GM12874 (cell line): ENCODE results near the gene OOSP3.

Experiments
- TF ChIP-seq, protein P1 (sequence below): IDR thresholded peaks from 2 replicates; pipeline ENCODE4 v1.5.1; 2011; ENCODE audit warnings: low read depth, mild to moderate bottlenecking, control low read depth, low read length, moderate library complexity; ENCODE audit not compliant: insufficient read depth

OOSP3 gene

DNA sequence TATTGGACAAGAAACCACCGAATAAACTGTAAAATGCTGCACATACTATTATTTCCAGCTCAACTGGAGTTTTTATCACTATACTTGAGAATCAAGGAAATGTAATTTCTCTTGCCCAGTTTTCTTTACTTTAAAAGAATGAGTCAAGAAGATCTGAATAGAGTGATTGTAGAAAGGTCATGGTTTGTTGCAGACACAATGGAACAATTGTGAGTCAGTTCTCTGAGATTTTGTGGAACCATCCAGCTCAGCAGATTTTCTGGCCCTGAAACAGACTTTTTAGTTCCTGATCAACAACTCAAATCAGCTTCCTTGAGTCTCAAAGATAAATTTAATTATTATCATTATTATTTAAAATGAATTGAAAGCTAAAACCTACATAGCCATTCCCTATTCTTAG lies 13.6 kb upstream of the OOSP3 start:
- TF ChIP-seq, protein P1, sequence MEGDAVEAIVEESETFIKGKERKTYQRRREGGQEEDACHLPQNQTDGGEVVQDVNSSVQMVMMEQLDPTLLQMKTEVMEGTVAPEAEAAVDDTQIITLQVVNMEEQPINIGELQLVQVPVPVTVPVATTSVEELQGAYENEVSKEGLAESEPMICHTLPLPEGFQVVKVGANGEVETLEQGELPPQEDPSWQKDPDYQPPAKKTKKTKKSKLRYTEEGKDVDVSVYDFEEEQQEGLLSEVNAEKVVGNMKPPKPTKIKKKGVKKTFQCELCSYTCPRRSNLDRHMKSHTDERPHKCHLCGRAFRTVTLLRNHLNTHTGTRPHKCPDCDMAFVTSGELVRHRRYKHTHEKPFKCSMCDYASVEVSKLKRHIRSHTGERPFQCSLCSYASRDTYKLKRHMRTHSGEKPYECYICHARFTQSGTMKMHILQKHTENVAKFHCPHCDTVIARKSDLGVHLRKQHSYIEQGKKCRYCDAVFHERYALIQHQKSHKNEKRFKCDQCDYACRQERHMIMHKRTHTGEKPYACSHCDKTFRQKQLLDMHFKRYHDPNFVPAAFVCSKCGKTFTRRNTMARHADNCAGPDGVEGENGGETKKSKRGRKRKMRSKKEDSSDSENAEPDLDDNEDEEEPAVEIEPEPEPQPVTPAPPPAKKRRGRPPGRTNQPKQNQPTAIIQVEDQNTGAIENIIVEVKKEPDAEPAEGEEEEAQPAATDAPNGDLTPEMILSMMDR, result no peak

DNA sequence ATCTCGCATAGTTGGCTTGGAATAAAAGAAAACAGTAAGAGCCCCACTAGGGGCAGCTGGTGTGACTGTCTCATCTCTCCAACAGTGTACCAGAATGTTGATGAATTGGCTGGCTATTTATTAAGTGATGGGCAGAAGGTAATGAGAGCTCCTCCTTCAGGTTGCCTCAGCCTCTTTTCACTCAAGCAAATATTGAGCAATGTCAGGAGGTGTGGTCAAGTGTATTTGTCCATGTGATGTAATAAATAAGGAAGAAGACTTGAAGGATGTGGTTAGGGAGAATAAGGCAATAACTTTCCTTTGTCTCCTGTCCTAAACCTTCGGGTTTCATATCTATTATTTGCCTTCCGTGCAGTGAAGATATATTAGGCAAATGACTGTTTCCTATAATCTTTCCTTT lies 12.2 kb upstream of the OOSP3 start, which contains the start of gene TCN1:
TSS of gene TCN1 (minus strand) at position 91 of the 400 bp plus-strand sequence. CDS start at position 74, 17 bp downstream.
- TF ChIP-seq, protein P1, result no peak

DNA sequence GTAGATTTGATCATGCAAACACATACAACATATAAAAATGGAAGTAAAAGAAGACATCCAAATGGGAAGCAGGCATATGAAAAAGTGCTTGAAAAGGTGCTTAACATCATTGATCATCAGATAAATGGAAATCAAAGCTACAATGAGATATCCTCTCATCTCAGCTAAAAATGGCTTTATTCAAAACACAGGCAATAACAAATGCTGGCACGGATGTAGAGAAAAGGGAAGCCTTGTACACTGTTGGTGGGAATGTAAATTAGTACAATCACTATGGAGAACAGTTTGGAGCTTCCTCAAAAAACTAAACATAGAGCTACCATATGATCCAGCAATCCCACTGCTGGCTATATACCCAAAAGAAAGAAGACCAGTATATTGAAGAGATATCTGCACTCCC lies 11.7 kb upstream of the OOSP3 start:
- TF ChIP-seq, protein P1, result no peak

DNA sequence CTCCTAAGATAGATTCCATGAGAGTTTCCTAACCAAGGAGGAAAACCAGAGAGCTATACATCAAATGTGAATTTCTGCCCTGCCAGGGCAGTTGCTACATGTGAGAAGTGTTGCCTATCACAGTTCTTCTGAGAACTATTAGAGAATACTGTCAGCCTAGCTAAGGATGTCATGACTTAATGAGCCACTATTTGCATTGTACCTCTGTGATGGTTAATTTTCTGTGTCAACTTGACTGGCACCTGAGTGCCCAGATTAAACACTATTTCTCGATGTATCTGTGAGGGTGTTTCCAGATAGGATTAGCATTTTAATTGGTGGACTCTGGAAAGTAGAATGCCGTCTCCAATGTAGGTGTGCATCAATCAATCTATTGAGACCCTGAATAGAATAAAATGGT lies 10.6 kb upstream of the OOSP3 start:
- TF ChIP-seq, protein P1, result no peak

DNA sequence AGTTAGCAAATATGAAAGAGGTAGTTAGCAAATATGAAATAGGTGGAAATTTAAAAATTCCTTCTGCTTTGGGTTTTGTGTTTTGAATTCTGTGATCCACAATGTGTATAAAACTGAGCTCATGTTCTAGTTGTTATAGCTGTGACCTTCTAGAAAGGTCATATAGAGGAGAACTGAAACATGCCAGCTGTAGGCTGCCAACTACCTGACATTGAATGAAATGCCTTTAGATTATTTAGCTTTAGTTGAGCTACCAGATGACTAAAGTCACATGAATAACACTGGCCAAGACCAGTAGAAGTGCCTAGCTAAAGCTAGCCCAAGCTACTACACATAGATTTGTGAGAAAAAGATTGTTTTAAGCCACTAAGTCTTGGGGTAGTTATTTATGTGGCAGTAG lies 6.5 kb upstream of the OOSP3 start:
- TF ChIP-seq, protein P1, result no peak

DNA sequence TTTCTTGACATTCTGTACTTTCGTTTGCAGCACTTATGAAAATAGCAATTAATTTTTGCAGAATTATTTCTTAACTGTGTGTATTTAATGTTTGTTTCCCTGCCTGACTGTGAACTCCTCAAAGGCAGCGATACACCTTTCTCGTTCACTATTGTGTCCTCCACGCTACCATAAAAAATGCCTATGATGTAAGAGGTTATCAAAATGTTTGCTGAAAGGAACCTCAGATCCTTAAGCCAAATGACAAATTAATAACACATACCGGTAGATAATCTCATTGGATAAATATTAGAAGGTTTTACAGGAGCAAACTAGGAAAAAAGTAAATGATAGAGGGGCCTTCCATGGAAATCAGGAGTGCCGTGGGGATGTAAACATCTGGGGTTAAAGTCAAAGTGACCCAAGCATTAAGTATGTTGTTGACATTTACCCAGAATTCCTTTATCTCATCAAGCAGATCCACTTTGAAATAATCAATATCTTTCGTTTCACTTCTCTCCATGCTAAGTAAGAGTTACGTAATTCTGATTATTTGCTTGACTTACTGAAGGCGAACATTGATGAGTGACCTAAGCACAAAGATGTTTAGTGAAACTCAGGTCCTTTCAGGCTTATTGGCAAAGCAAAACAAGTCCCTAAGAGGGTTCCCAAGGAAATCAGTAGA lies 2.6 kb upstream of the OOSP3 start:
- TF ChIP-seq, protein P1, result no peak

DNA sequence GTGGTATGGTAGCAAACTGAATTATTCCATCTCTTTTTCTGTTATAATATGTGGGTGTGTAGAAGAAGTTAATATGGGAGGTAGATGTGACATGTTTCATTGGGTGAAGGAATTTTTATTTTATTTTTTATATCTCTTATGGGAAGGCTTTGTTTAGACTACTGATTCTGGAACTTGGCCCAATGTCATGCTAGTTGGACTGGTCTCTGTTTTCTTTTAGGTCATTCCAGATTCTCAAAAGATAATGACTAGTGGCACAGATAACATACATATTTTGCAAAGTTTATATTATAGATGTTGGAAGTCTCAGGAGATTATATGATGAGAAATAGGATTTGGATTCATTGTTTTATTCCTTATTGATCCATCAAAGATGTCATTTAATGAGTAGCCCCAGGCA lies 1.3 kb upstream of the OOSP3 start:
- TF ChIP-seq, protein P1, result no peak
